Loucy (cell line): ENCODE data around the gene HOXB8.

Experiments used
- H2AFZ ChIP-seq: fragments of 200-600 bp; sonication (generic); 2 replicates; pipeline ENCODE4 v1.6.0; 2016; ENCODE audit warnings: antibody characterized with exemption, mild to moderate bottlenecking, low read length, moderate library complexity
- H3F3A ChIP-seq: fragments of 200-600 bp; 2 replicates; pipeline ENCODE4 v1.6.0; 2016; ENCODE audit warnings: antibody characterized with exemption, low read depth, mild to moderate bottlenecking
- H3K27me3 ChIP-seq: fragments of 200-600 bp; sonication (generic); 2 replicates; pipeline ENCODE4 v1.6.1; 2014; ENCODE audit warnings: low read length, mild to moderate bottlenecking; ENCODE audit not compliant: insufficient read depth, poor library complexity, severe bottlenecking
- H3K36me3 ChIP-seq: fragments of 200-600 bp; sonication (generic); 2 replicates; pipeline ENCODE4 v1.6.1; 2016; ENCODE audit warnings: low read length; ENCODE audit not compliant: insufficient read depth
- H3K4me1 ChIP-seq: fragments of 200-600 bp; sonication (generic); 2 replicates; pipeline ENCODE4 v1.5.1; 2014; ENCODE audit warnings: low read length, mild to moderate bottlenecking; ENCODE audit not compliant: insufficient read depth, poor library complexity, severe bottlenecking
- H3K4me2 ChIP-seq: fragments of 200-600 bp; sonication (generic); 2 replicates; pipeline ENCODE4 v1.6.0; 2014; ENCODE audit warnings: antibody characterized with exemption, low read length, low read depth, mild to moderate bottlenecking; ENCODE audit not compliant: poor library complexity, severe bottlenecking
- H3K4me3 ChIP-seq: fragments of 200-600 bp; sonication (generic); 2 replicates; pipeline ENCODE4 v1.5.1; 2014; ENCODE audit warnings: low read length, mild to moderate bottlenecking, mixed read lengths; ENCODE audit not compliant: poor library complexity, severe bottlenecking
- H3K79me2 ChIP-seq: fragments of 200-600 bp; sonication (generic); 2 replicates; pipeline ENCODE4 v1.6.1; 2014; ENCODE audit warnings: low read length; ENCODE audit not compliant: insufficient read depth
- H3K9ac ChIP-seq: fragments of 200-600 bp; sonication (generic); 2 replicates; pipeline ENCODE4 v1.6.0; 2014; ENCODE audit warnings: mild to moderate bottlenecking, low read depth, low read length, moderate library complexity; ENCODE audit not compliant: poor library complexity, severe bottlenecking
- H3K9me2 ChIP-seq: fragments of 200-600 bp; sonication (generic); replicated peaks from 2 replicates; pipeline ENCODE4 v1.6.1; 2016; ENCODE audit warnings: low read depth, low read length, mixed read lengths
- H3K9me3 ChIP-seq: fragments of 200-600 bp; sonication (generic); 2 replicates; pipeline ENCODE4 v1.6.1; 2014; ENCODE audit warnings: mild to moderate bottlenecking, antibody characterized with exemption, low read length, low read depth; ENCODE audit not compliant: insufficient read depth
- H4K20me1 ChIP-seq: fragments of 200-600 bp; sonication (generic); 2 replicates; pipeline ENCODE4 v1.6.0; 2014; ENCODE audit warnings: antibody characterized with exemption, low read length, mild to moderate bottlenecking; ENCODE audit not compliant: insufficient read depth, poor library complexity, severe bottlenecking
- EZH2phosphoT487 ChIP-seq: fragments of 200-600 bp; IDR thresholded peaks from 2 replicates; pipeline ENCODE4 v1.6.1; 2018; ENCODE audit warnings: antibody characterized with exemption, mild to moderate bottlenecking, moderate library complexity, borderline replicate concordance
- TF ChIP-seq, protein P1 (sequence below): fragments of 200-600 bp; sonication (generic); conservative IDR thresholded peaks from 2 replicates; pipeline ENCODE4 v1.5.1; 2014; ENCODE audit warnings: mild to moderate bottlenecking, antibody characterized with exemption, low read length

Gene HOXB8

DNA sequence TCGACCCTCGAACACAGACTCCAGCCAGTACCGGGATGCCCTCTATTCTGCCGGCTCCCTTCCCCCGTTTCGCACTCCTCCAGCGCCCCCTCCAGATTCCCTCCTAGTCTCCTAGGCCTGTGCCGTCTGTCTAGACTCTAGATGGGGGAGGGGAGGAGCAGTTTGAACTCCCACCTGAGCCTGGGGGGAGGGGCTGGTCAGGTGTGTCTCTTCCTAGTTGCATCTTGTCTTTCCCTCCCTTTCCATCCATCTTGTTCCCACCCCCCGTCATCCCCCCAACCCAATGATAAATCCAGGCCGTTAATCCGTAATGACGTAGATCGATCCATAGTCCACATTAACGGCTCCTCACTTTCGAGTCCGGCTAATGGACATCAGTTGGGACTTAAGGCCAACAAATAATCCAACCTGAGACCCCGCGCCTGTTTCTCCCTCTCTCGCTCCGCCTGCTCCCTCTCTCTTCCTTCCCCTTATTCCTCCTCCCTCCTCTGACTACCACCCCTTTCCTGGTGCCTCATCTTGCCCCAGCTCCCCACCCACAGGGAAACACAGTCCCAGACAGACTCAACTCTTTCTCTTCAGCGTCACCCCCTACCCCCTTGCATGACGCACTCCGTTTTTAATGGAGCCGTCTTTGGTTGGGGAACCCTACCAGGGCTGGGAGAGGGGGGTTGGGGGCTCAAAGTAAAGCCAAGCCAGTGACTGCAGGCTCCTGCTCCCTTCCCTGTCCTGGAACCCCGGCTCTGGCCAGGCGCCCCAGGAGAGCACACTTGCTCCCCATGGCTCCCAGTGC is 18.2 kb downstream of the HOXB8 start:
- Histone ChIP-seq H3K36me3 (peaks cover 81% of the 10 kb centered on the region), H2AFZ (no peak overlapping the region), H3K9me3 (no peaks in the 10 kb centered on the region), H4K20me1 (peaks cover 82% of the 10 kb centered on the region), H3K79me2 (peaks cover 98% of the 10 kb centered on the region), H3K9ac (peak overlapping the region; percentile 100), H3K4me2 (peak overlapping the region; percentile 98), H3K4me3 (peak overlapping the region; percentile 89), H3F3A (peaks cover 7% of the 10 kb centered on the region; the same call in 1 of the 2 replicates), H3K4me1 (peaks cover 25% of the 10 kb centered on the region), H3K9me2 (no peaks in the 10 kb centered on the region), H3K27me3 (peaks cover 61% of the 10 kb centered on the region)
- no peak for TF ChIP-seq EZH2phosphoT487
- TF ChIP-seq, protein P1, sequence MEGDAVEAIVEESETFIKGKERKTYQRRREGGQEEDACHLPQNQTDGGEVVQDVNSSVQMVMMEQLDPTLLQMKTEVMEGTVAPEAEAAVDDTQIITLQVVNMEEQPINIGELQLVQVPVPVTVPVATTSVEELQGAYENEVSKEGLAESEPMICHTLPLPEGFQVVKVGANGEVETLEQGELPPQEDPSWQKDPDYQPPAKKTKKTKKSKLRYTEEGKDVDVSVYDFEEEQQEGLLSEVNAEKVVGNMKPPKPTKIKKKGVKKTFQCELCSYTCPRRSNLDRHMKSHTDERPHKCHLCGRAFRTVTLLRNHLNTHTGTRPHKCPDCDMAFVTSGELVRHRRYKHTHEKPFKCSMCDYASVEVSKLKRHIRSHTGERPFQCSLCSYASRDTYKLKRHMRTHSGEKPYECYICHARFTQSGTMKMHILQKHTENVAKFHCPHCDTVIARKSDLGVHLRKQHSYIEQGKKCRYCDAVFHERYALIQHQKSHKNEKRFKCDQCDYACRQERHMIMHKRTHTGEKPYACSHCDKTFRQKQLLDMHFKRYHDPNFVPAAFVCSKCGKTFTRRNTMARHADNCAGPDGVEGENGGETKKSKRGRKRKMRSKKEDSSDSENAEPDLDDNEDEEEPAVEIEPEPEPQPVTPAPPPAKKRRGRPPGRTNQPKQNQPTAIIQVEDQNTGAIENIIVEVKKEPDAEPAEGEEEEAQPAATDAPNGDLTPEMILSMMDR = no peak

DNA sequence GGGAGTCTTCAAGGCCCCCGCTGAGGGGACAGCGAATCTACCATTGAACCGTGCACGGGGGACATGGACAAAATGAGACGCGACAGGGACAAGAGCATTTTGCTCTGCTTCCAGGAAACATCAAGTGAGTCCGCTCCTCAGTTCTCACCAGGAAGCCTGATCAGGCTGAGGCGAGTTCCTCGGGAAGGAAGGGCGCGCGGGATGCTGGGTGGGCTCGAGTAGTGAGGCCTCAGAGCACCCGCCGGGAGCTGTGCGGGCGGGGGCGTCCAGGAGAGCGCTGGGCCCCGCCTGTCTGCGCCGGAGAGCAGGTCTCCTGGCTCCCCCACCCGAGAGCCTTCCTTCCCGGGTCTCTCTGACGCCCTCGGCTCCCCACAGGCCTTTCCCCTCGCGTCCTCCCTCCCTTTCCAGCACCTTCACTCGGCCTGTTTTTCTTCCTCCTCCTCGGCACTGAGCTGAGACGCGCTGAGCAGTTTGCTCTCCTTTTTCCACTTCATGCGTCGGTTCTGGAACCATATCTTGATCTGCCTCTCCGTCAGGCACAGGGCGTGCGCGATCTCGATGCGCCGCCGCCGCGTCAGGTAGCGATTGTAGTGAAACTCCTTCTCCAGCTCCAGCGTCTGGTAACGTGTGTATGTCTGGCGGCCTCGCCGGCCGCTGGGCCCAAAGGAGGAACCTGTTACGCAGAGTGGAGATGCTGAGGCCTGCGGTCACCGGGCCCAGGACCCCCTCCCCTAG is 18.9 kb downstream of the HOXB8 start:
- Histone ChIP-seq H3K4me2 (peak overlapping the region; percentile 98), H3K4me3 (peak overlapping the region; percentile 89), H3F3A (peaks cover 7% of the 10 kb centered on the region; the same call in 1 of the 2 replicates), H2AFZ (no peak overlapping the region), H3K27me3 (peaks cover 53% of the 10 kb centered on the region), H3K4me1 (peaks cover 29% of the 10 kb centered on the region), H4K20me1 (peaks cover 82% of the 10 kb centered on the region), H3K9me2 (no peaks in the 10 kb centered on the region), H3K9me3 (no peaks in the 10 kb centered on the region), H3K36me3 (peaks cover 80% of the 10 kb centered on the region), H3K9ac (peak overlapping the region; percentile 100), H3K79me2 (peaks cover 98% of the 10 kb centered on the region)
- TF ChIP-seq, protein P1 = no peak
- no peak for TF ChIP-seq EZH2phosphoT487

DNA sequence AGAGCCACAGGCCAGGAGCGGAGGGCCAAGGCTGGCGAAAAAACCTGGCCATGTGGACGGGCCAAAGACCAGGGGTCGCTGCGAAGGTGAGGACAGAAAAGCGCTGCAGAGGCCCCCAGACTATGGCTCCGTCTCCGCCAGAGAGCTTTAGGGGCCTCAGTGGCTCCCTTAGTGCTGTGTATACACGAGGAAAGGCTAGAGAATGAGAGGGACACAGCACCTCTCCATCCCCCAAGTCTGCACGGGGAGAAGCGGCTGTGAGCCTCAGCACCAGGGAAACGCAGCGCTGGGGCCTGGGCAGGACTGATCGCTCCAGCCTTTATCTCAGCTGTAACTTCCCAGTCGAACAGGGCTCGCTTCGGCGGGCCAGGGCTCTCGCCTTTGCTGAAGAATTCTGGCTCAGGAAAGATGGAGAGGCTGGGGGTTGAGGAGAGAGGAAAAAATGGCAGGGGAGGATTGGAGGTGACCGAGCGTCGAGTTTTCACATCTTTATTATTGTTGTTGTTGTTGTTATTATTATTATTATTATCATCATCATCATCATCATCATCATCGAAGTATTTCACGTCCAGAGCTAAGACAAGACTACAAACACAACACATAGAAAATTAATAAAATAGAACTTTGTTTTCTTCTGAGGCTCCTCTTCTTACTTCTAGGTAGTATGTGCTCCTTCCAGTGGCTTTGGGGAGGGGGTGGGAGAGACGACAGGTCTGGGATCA is 19.7 kb downstream of the HOXB8 start:
- Histone ChIP-seq H4K20me1 (peaks cover 82% of the 10 kb centered on the region), H3K27me3 (peaks cover 46% of the 10 kb centered on the region)

More for the DNA sequence above, 19.7 kb downstream of the HOXB8 start:
- Histone ChIP-seq H3K9me2 (no peaks in the 10 kb centered on the region), H3F3A (peaks cover 7% of the 10 kb centered on the region; the same call in 1 of the 2 replicates), H3K4me2 (peak overlapping the region; percentile 98), H3K9me3 (no peaks in the 10 kb centered on the region), H3K4me1 (peaks cover 35% of the 10 kb centered on the region), H3K36me3 (peaks cover 76% of the 10 kb centered on the region), H3K9ac (peak overlapping the region; percentile 100), H2AFZ (no peak overlapping the region), H3K79me2 (peaks cover 98% of the 10 kb centered on the region), H3K4me3 (peak overlapping the region; percentile 89)
- TF ChIP-seq EZH2phosphoT487 = no peak
- TF ChIP-seq, protein P1 = no peak
